A549 (cell line): ENCODE measurements around the gene ZSCAN1. TPM values are rescaled to one million over a fixed set of nuclear protein-coding genes. Genes with fewer than 3 reads are reported as not detected.

Source experiments
- ATAC-seq, 2 experiments: fragments of 200-7000 bp in 1 of 2; fragments of >200 bp in 1 of 2; cut with Nextera tagmentation in 1 of 2; cut with Tn5 transposase in 1 of 2; 3 replicates each; pipeline versions ENCODE4 v1.8.0 to v1.9.1; 2018 to 2020; ENCODE audit warnings: mild to moderate bottlenecking in 1 of 2, moderate library complexity in 1 of 2
- CTCF ChIA-PET: fragments of 300-600 bp; sonication (Branson Sonifier 250); formaldehyde crosslinking; extraction: SDS; loops from one replicate; lab custom pipeline; 2021; ENCODE audit warnings: antibody characterized with exemption, inconsistent platforms; lab: Yijun Ruan, JAX
- POLR2A ChIA-PET: fragments of 350-600 bp; formaldehyde crosslinking; extraction: SDS; loops from one replicate; lab custom pipeline; 2021; ENCODE audit warnings: antibody characterized with exemption, inconsistent platforms; lab: Yijun Ruan, JAX
- DNase-seq, 2 experiments: peaks; one replicate each; pipeline versions ENCODE4 v3.0.0 to v3.0.0-alpha.2; 2011 to 2016; ENCODE audit warnings: low read depth in 1 of 2, low spot score in 1 of 2
- FAIRE-seq: peaks from 2 replicates; lab custom pipeline; 2011; peaks lifted over from hg19 to GRCh38; lab: Jason Lieb, UNC
- H3K27ac ChIP-seq, 2 experiments: fragments of >200 bp; sonication (Bioruptor Twin); formaldehyde crosslinking; 3 replicates each; pipeline ENCODE4 v1.5.1; 2016 to 2017
- H3K4me1 ChIP-seq: fragments of >200 bp; sonication (Bioruptor Twin); formaldehyde crosslinking; 3 replicates; pipeline ENCODE4 v1.6.1; 2016
- H3K4me2 ChIP-seq: fragments of >200 bp; sonication (Bioruptor Twin); formaldehyde crosslinking; 3 replicates; pipeline ENCODE4 v1.6.1; 2016
- H3K4me3 ChIP-seq: fragments of >200 bp; sonication (Bioruptor Twin); formaldehyde crosslinking; 3 replicates; pipeline ENCODE4 v1.5.1; 2016
- H3K9me3 ChIP-seq: fragments of >200 bp; sonication (Bioruptor Twin); formaldehyde crosslinking; 3 replicates; pipeline ENCODE4 v1.6.1; 2016
- BHLHE40 ChIP-seq: IDR thresholded peaks from 2 replicates; pipeline ENCODE4 v1.6.1; 2012; ENCODE audit warnings: low read depth, low read length, inconsistent platforms
- CBX2 ChIP-seq: fragments of 200-600 bp; sonication (generic); IDR thresholded peaks from 2 replicates; pipeline ENCODE4 v1.6.1; 2016; ENCODE audit warnings: low read depth, mild to moderate bottlenecking, borderline replicate concordance
- CEBPB ChIP-seq, 2 experiments: fragments of >200 bp in 1 of 2; sonication (Bioruptor Twin) in 1 of 2; formaldehyde crosslinking in 1 of 2; IDR thresholded peaks; 2 replicates each; pipeline ENCODE4 v1.6.1; 2012 to 2016
- CHD2 ChIP-seq: fragments of 150-350 bp; IDR thresholded peaks from 2 replicates; pipeline ENCODE4 v1.6.1; 2014; ENCODE audit warnings: low read length; ENCODE audit not compliant: partially characterized antibody
- CHD4 ChIP-seq: fragments of 200-600 bp; sonication (generic); IDR thresholded peaks from 2 replicates; pipeline ENCODE4 v1.6.1; 2016; ENCODE audit warnings: antibody characterized with exemption, mild to moderate bottlenecking, borderline replicate concordance
- ESRRA ChIP-seq: fragments of 150-350 bp; IDR thresholded peaks from 2 replicates; pipeline ENCODE4 v1.6.1; 2014; ENCODE audit warnings: mild to moderate bottlenecking, low read length, borderline replicate concordance
- FOXS1 ChIP-seq: fragments of 250-450 bp; sonication (Bioruptor Pico); IDR thresholded peaks from 2 replicates; pipeline ENCODE4 v1.5.0; 2020; ENCODE audit warnings: mild to moderate bottlenecking, moderate library complexity
- HOXA7 ChIP-seq: fragments of 250-450 bp; sonication (Bioruptor Pico); IDR thresholded peaks from 2 replicates; pipeline ENCODE4 v1.5.0; 2020; ENCODE audit warnings: mild to moderate bottlenecking, moderate library complexity
- JUNB ChIP-seq: fragments of >200 bp; sonication (Bioruptor Twin); formaldehyde crosslinking; IDR thresholded peaks from 2 replicates; pipeline ENCODE4 v1.6.1; 2016
- KDM5A ChIP-seq: fragments of 200-600 bp; sonication (generic); IDR thresholded peaks from 2 replicates; pipeline ENCODE4 v1.6.1; 2016; ENCODE audit warnings: antibody characterized with exemption, mild to moderate bottlenecking
- MYC ChIP-seq: IDR thresholded peaks from 2 replicates; pipeline ENCODE4 v1.6.1; 2012; ENCODE audit warnings: mild to moderate bottlenecking, inconsistent platforms, low read length, improper control_type of control experiment, borderline replicate concordance
- NR3C1 ChIP-seq: fragments of >200 bp; sonication (Bioruptor Twin); formaldehyde crosslinking; IDR thresholded peaks from 3 replicates; pipeline ENCODE4 v1.6.1; 2017
- PHF8 ChIP-seq: fragments of 200-600 bp; sonication (generic); IDR thresholded peaks from 2 replicates; pipeline ENCODE4 v1.6.1; 2016; ENCODE audit warnings: low read depth, mild to moderate bottlenecking, antibody characterized with exemption, moderate library complexity, borderline replicate concordance
- RARB ChIP-seq: fragments of 250-450 bp; sonication (Bioruptor Pico); IDR thresholded peaks from 2 replicates; pipeline ENCODE4 v1.8.0; 2021; ENCODE audit warnings: mild to moderate bottlenecking, moderate library complexity
- SMC3 ChIP-seq: fragments of >200 bp; sonication (Bioruptor Twin); formaldehyde crosslinking; IDR thresholded peaks from 3 replicates; pipeline ENCODE4 v1.6.1; 2018; ENCODE audit warnings: inconsistent platforms
- ZFP36 ChIP-seq: fragments of 450-650 bp; IDR thresholded peaks from 2 replicates; pipeline ENCODE4 v1.6.1; 2014; ENCODE audit warnings: borderline replicate concordance; ENCODE audit not compliant: partially characterized antibody
- ZSCAN20 ChIP-seq: fragments of 250-450 bp; sonication (Bioruptor Pico); IDR thresholded peaks from 2 replicates; pipeline ENCODE4 v1.8.0; 2022; ENCODE audit warnings: mild to moderate bottlenecking, moderate library complexity
- WGBS: methylation state at CpG from one replicate; pipeline ENCODE4 v1.1.6; 2017; ENCODE audit errors: missing lambda C conversion rate; 5-methylcytosine and 5-hydroxymethylcytosine counted together
- polyA plus RNA-seq, 4 experiments: library from polyadenylated mRNA; depleted of rRNA in 3 of 4; stranded (reverse); fragments of >200 nt; fragmentation: RNase III in 1 of 4; extraction: RNeasy Plus Mini Kit Qiagen cat#74134 plus additional on column Dnase treatment in 1 of 4; gene quantifications; 2 replicates in 3 of 4; 3 replicates in 1 of 4; pipeline ENCODE4 v1.2.3, GENCODE V29; 2011 to 2017
- TF ChIP-seq, protein P1 (sequence below): fragments of >200 bp; sonication (Bioruptor Twin); formaldehyde crosslinking; IDR thresholded peaks from 3 replicates; pipeline ENCODE4 v1.6.1; 2016
- TF ChIP-seq, protein P2 (sequence below): fragments of >200 bp; sonication (Bioruptor Twin); formaldehyde crosslinking; IDR thresholded peaks from 3 replicates; pipeline ENCODE4 v1.5.1; 2016
- TF ChIP-seq, protein P3 (sequence below): fragments of 250-450 bp; sonication (Bioruptor Pico); IDR thresholded peaks from 2 replicates; pipeline ENCODE4 v1.5.0; 2021; ENCODE audit warnings: mild to moderate bottlenecking, moderate library complexity, borderline replicate concordance
- TF ChIP-seq, protein P4 (sequence below): IDR thresholded peaks from 2 replicates; pipeline ENCODE4 v1.6.1; 2012
- TF ChIP-seq, protein P5 (sequence below): IDR thresholded peaks from 2 replicates; pipeline ENCODE4 v1.6.1; 2012
- TF ChIP-seq, protein P6 (sequence below): fragments of >200 bp; sonication (Bioruptor Twin); formaldehyde crosslinking; IDR thresholded peaks from 2 replicates; pipeline ENCODE4 v1.6.1; 2016

ZSCAN1 gene
- polyA plus RNA-seq, 2 of the 4 experiments (the other 2 are of a cell fraction): not detected

DNA sequence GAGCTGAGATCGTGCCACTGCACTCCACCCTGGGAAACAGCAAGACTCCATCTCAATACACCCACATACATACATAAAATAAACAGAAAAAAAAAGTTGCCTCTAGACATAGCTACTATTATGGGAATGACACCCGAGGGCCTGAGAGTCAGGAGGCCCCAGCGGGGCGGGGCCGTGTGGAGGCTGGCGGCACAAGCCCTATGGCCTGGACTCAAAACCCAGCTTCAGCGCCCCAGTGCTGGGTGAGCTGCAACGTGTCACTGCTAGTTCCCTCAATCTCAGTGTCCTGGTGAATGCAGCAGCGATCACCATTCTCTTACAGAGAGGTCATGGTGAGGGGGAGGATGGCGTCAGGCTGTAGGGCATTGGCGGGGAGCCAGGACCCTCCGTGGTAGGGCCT is 9.2 kb upstream of the ZSCAN1 start:
- no peak for TF ChIP-seq SMC3
- no peak for TF ChIP-seq KDM5A
- TF ChIP-seq, protein P1, sequence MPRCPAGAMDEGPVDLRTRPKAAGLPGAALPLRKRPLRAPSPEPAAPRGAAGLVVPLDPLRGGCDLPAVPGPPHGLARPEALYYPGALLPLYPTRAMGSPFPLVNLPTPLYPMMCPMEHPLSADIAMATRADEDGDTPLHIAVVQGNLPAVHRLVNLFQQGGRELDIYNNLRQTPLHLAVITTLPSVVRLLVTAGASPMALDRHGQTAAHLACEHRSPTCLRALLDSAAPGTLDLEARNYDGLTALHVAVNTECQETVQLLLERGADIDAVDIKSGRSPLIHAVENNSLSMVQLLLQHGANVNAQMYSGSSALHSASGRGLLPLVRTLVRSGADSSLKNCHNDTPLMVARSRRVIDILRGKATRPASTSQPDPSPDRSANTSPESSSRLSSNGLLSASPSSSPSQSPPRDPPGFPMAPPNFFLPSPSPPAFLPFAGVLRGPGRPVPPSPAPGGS: no peak
- TF ChIP-seq CEBPB (IDR thresholded peaks at IDR 0.05): no peak
- TF ChIP-seq, protein P2, sequence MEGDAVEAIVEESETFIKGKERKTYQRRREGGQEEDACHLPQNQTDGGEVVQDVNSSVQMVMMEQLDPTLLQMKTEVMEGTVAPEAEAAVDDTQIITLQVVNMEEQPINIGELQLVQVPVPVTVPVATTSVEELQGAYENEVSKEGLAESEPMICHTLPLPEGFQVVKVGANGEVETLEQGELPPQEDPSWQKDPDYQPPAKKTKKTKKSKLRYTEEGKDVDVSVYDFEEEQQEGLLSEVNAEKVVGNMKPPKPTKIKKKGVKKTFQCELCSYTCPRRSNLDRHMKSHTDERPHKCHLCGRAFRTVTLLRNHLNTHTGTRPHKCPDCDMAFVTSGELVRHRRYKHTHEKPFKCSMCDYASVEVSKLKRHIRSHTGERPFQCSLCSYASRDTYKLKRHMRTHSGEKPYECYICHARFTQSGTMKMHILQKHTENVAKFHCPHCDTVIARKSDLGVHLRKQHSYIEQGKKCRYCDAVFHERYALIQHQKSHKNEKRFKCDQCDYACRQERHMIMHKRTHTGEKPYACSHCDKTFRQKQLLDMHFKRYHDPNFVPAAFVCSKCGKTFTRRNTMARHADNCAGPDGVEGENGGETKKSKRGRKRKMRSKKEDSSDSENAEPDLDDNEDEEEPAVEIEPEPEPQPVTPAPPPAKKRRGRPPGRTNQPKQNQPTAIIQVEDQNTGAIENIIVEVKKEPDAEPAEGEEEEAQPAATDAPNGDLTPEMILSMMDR: no peak
- TF ChIP-seq MYC: no peak
- TF ChIP-seq CHD2: no peak
- TF ChIP-seq, protein P3, sequence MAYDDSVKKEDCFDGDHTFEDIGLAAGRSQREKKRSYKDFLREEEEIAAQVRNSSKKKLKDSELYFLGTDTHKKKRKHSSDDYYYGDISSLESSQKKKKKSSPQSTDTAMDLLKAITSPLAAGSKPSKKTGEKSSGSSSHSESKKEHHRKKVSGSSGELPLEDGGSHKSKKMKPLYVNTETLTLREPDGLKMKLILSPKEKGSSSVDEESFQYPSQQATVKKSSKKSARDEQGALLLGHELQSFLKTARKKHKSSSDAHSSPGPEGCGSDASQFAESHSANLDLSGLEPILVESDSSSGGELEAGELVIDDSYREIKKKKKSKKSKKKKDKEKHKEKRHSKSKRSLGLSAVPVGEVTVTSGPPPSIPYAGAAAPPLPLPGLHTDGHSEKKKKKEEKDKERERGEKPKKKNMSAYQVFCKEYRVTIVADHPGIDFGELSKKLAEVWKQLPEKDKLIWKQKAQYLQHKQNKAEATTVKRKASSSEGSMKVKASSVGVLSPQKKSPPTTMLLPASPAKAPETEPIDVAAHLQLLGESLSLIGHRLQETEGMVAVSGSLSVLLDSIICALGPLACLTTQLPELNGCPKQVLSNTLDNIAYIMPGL (CRISPR knock-in tag): no peak
- no peak for TF ChIP-seq HOXA7 (CRISPR knock-in tag)
- TF ChIP-seq, protein P4, sequence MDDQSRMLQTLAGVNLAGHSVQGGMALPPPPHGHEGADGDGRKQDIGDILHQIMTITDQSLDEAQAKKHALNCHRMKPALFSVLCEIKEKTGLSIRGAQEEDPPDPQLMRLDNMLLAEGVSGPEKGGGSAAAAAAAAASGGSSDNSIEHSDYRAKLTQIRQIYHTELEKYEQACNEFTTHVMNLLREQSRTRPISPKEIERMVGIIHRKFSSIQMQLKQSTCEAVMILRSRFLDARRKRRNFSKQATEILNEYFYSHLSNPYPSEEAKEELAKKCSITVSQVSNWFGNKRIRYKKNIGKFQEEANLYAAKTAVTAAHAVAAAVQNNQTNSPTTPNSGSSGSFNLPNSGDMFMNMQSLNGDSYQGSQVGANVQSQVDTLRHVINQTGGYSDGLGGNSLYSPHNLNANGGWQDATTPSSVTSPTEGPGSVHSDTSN: no peak
- TF ChIP-seq, protein P5, sequence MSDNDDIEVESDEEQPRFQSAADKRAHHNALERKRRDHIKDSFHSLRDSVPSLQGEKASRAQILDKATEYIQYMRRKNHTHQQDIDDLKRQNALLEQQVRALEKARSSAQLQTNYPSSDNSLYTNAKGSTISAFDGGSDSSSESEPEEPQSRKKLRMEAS: no peak
- no peak for TF ChIP-seq JUNB
- TF ChIP-seq NR3C1: no peak
- no peak for TF ChIP-seq ZSCAN20 (CRISPR knock-in tag)
- no peak for TF ChIP-seq RARB
- no peak for TF ChIP-seq ZFP36
- TF ChIP-seq, protein P6, sequence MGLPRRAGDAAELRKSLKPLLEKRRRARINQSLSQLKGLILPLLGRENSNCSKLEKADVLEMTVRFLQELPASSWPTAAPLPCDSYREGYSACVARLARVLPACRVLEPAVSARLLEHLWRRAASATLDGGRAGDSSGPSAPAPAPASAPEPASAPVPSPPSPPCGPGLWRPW: no peak
- no peak for TF ChIP-seq BHLHE40
- TF ChIP-seq CBX2: no peak
- DNase-seq: no peak
- Histone ChIP-seq H3K9me3 (peaks cover 89% of the 10 kb centered on the region), H3K4me1 (no peaks in the 10 kb centered on the region), H3K4me3 (no peak overlapping the region), H3K4me2 (no peak overlapping the region), H3K27ac (no peak overlapping the region)
- FAIRE-seq: no peak
- ATAC-seq: no peak
- POLR2A ChIA-PET: no interaction called here
- CTCF ChIA-PET: interaction anchor here (0.9 kb wide), 1 partner anchor 25 kb away, joined by 4 read pairs; no protein-coding TSS in a partner anchor
- WGBS: 18% methylated on average over 10 of the region's 12 CpGs

DNA sequence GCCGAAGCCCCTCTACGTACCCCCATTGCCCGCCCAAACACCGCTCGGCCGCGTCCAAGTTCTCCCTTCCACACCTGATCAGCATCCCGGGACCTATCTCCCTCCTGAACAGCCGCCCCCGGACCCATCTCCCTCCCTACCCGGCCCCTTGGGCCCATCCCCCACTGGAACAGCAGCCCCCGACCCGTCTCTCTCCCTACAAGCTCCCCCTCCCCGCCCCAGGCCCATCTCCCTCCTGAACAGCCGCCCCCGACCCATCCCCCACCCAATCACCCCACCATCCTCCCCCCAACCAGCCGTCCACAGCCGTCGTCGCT is 610 bp downstream of the ZSCAN1 start:
- ATAC-seq (no peak), DNase-seq (no peak), FAIRE-seq (no peak)
- Histone ChIP-seq H3K27ac (no peak overlapping the region), H3K4me2 (no peak overlapping the region), H3K4me3 (no peak overlapping the region), H3K4me1 (no peaks in the 10 kb centered on the region), H3K9me3 (peaks cover 73% of the 10 kb centered on the region)
- POLR2A ChIA-PET: no interaction called here
- TF ChIP-seq CHD2 (no peak), PHF8 (no peak), FOXS1 (CRISPR knock-in tag) (no peak), RARB (no peak), KDM5A (no peak), CHD4 (no peak), HOXA7 (CRISPR knock-in tag) (no peak), ESRRA (no peak)
- TF ChIP-seq, protein P4: no peak
- 53% methylated on average over 13 of the region's 20 CpGs for WGBS
- CTCF ChIA-PET: no interaction called here
